HEK293T (cell line): Measurements from ENCODE around the gene SLC7A10.

Experiments used
- CTCF ChIA-PET: fragments of 350-600 bp; formaldehyde crosslinking; extraction: SDS; loops from one replicate; lab custom pipeline; 2021; ENCODE audit warnings: antibody characterized with exemption, inconsistent platforms; lab: Yijun Ruan, JAX
- POLR2A ChIA-PET: fragments of 350-600 bp; formaldehyde crosslinking; extraction: SDS; loops from one replicate; lab custom pipeline; 2020; ENCODE audit warnings: antibody characterized with exemption, inconsistent platforms; lab: Yijun Ruan, JAX
- DNase-seq: peaks from one replicate; pipeline ENCODE4 v3.0.0; 2012; ENCODE audit warnings: mixed read lengths; ENCODE audit errors: extremely low spot score
- ARNT ChIP-seq: fragments of 450-650 bp; IDR thresholded peaks from 2 replicates; pipeline ENCODE4 v1.6.1; 2017; ENCODE audit warnings: mild to moderate bottlenecking
- BHLHE40 ChIP-seq: fragments of 450-650 bp; IDR thresholded peaks from 2 replicates; pipeline ENCODE4 v1.6.1; 2016; ENCODE audit warnings: mild to moderate bottlenecking, moderate library complexity, borderline replicate concordance
- CTBP1 ChIP-seq: fragments of 450-650 bp; IDR thresholded peaks from 2 replicates; pipeline ENCODE4 v1.6.1; 2016; ENCODE audit warnings: borderline replicate concordance
- ELF4 ChIP-seq: fragments of 450-650 bp; IDR thresholded peaks from 2 replicates; pipeline ENCODE4 v1.6.1; 2017; ENCODE audit warnings: antibody characterized with exemption
- FOXA1 ChIP-seq: fragments of 450-650 bp; IDR thresholded peaks from 2 replicates; pipeline ENCODE4 v1.6.1; 2016; ENCODE audit warnings: mild to moderate bottlenecking
- FOXK2 ChIP-seq: fragments of 450-650 bp; IDR thresholded peaks from 2 replicates; pipeline ENCODE4 v1.6.1; 2016; ENCODE audit warnings: mild to moderate bottlenecking
- FOXM1 ChIP-seq: fragments of 450-650 bp; IDR thresholded peaks from 2 replicates; pipeline ENCODE4 v1.6.1; 2017; ENCODE audit warnings: mild to moderate bottlenecking, borderline replicate concordance
- HDGF ChIP-seq: fragments of 450-650 bp; IDR thresholded peaks from 2 replicates; pipeline ENCODE4 v1.6.1; 2017; ENCODE audit warnings: antibody characterized with exemption, borderline replicate concordance
- L3MBTL2 ChIP-seq: fragments of 450-650 bp; conservative IDR thresholded peaks from 2 replicates; pipeline ENCODE4 v1.6.1; 2016; ENCODE audit warnings: mild to moderate bottlenecking
- NFRKB ChIP-seq: fragments of 450-650 bp; IDR thresholded peaks from 2 replicates; pipeline ENCODE4 v1.6.1; 2016; ENCODE audit warnings: mild to moderate bottlenecking, moderate library complexity
- PKNOX1 ChIP-seq: fragments of 450-650 bp; IDR thresholded peaks from 2 replicates; pipeline ENCODE4 v1.6.1; 2016
- SP1 ChIP-seq: fragments of 450-650 bp; IDR thresholded peaks from 2 replicates; pipeline ENCODE4 v1.6.1; 2017
- SUZ12 ChIP-seq: fragments of 450-650 bp; IDR thresholded peaks from 2 replicates; pipeline ENCODE4 v1.6.1; 2016; ENCODE audit warnings: mild to moderate bottlenecking
- TARDBP ChIP-seq: fragments of 450-650 bp; IDR thresholded peaks from 2 replicates; pipeline ENCODE4 v1.6.1; 2016
- ZNF384 ChIP-seq: fragments of 450-650 bp; IDR thresholded peaks from 2 replicates; pipeline ENCODE4 v1.6.1; 2016

Gene SLC7A10

DNA sequence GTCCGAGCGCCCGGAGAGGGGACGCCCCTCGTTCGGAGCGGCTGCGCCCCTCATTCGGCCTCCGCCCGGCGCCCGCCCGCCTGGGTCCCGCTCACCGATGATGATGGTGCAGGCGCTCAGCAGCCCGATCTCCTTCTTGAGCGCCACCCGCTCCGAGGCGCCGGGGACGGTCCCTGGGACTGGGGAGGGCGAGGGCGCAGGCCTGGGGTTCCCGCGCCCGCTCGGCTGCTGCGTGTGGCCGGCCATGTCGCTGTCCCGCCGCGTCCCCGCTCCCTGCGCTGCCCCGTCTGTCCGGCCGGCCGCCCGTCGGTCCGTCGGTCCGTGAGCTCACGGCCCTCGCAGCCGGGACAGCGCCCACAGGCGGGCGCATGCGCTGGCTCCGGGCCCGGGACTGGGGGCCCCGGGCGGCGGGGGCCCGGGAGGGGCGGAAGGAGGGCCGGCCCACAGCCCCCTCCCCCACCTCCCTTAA, at the start of gene SLC7A10:
TSS of gene SLC7A10 (minus strand) at position 393 of the 469 bp plus-strand sequence. CDS start at position 246, 147 bp downstream.
- POLR2A ChIA-PET: no interaction called here

GRCh38 chr19:33274663-33275558, 49.3 kb upstream of the SLC7A10 start:
- no peak for DNase-seq
- TF ChIP-seq FOXM1 (no peak), HDGF (no peak), ARNT (no peak), SP1 (no peak), FOXA1 (no peak)
- POLR2A ChIA-PET: interaction anchor here (1.2 kb wide), 1 partner anchor 28 kb away, joined by 3 read pairs; the partner anchor contains the start of gene CEBPA
- CTCF ChIA-PET: no interaction called here

More for the DNA sequence above, at the start of gene SLC7A10:
- no peak for TF ChIP-seq FOXA1
- CTCF ChIA-PET: interaction anchor here (0.6 kb wide), 1 partner anchor 172 kb away, joined by 3 read pairs; no protein-coding TSS in a partner anchor
- DNase-seq: no peak

DNA sequence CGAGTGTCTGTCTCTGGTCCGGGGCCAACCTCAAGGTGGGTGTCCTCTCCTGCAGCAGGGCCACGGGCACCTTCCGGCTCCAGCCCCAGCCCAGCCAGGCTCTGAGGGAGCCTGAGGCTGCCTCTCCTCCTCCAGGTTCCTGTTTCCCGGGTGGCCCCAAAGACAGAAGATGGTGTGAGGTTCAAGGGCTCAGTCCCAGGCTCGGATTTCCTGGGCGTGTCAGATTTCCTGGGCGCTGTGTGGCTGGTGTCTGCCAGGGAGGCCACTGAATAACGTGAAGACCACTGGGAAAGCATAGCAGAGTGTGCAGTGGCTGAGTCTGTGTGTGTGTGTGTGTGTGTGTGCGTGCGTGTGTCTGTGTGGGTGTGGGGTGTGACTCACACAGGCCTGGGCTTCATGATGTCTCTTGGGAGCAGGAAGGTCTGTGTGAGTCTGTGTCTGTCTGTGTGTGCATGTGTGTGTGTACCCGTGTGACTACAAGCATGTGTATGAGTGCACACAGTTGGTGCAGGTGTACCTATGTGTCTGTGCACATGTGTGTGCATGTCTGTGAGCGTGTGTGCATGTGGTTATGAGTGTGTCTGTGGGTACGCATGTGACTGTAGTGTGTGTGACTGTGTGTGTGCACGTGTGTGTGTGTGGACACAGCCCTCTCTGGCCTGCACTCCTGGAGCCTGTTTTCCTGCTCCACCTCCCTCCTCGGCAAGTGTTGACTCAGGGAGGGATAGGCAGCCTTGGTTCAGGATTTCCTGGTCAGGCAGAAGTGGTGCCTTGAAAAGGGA, 48.4 kb upstream of the SLC7A10 start:
- TF ChIP-seq FOXA1: no peak
- no peak for TF ChIP-seq ZNF384
- no peak for TF ChIP-seq SUZ12
- no peak for TF ChIP-seq PKNOX1
- TF ChIP-seq TARDBP: no peak
- no peak for TF ChIP-seq FOXK2
- DNase-seq: no peak
- POLR2A ChIA-PET: interaction anchor here (1.2 kb wide), 1 partner anchor 29 kb away, joined by 3 read pairs; the partner anchor contains the start of gene CEBPA
- CTCF ChIA-PET: no interaction called here

- CTCF ChIA-PET: no interaction called here
- POLR2A ChIA-PET: no interaction called here
- DNase-seq: no peak
- TF ChIP-seq BHLHE40 (no peak), SP1 (no peak), NFRKB (no peak), PKNOX1 (no peak), ELF4 (no peak), SUZ12 (no peak), FOXA1 (no peak)
Measured at GRCh38 chr19:33273065-33273736, 47.6 kb upstream of the SLC7A10 start.

DNA sequence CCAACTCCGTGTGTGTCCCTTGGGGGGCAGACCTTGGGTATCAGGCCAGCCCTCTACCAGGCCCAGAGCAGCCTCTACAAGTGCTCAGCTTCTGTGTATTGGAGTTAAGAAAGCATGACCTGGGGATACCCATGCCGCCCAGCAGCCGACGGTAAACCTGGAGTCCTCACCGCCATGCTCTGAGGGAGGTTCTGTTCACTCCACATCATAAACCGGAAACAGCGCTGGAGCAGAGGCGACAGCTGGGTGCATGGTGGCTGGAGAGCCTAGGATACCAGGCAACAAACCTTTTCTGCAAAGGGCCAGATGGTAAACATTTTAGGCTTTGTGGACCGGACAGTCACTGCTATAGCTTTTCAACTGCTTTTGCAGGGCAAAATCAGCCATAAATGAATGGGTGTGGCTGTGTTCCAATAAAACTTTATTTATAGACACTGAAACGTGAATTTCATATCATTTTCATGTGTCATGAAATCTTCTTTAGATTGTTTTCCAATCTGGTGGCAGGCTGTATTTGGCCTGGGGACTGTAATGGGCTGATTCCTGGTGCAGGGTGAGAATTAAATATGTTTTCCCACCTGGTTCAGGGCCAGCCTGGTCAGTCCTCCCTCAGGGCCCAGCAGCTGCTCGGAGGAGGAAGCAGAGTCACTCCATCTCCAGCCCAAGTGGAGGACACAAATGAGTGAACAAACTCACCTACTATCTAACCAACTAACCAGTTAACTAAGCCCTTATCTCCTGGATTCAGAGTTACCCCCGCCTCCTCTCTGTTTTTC, 45.8 kb upstream of the SLC7A10 start:
- no peak for DNase-seq
- ChIA-PET POLR2A (no interaction called here), CTCF (interaction anchor here (0.6 kb wide), 1 partner anchor 133 kb away, joined by 3 read pairs; no protein-coding TSS in a partner anchor)
- no peak for TF ChIP-seq SUZ12
- TF ChIP-seq CTBP1: no peak
- TF ChIP-seq ZNF384: no peak

DNA sequence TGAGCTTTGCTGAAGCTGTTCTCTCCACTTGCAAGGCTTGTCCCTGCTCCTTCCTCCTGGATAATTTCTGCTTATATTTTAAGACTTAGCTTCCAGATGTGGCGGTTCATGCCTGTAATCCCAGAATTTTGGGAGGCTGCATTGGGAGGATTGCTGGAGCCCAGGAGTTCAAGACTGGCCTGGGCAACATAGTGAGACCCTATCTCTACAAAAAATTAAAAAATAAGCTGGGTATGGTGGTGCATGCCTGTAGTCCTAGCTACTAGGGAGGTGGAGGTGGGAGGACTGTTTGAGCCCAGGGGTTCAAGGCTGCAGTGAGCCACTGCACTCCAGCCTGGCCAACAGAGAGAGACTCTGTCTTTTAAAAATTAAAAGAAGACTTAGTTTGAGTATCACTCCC, 45.1 kb upstream of the SLC7A10 start:
- no peak for DNase-seq
- CTCF ChIA-PET: interaction anchor here (0.6 kb wide), 1 partner anchor 133 kb away, joined by 3 read pairs; no protein-coding TSS in a partner anchor
- no peak for TF ChIP-seq FOXM1
- no peak for TF ChIP-seq ARNT
- TF ChIP-seq SP1: no peak
- no peak for TF ChIP-seq CTBP1
- TF ChIP-seq HDGF: no peak
- TF ChIP-seq NFRKB: no peak
- no peak for TF ChIP-seq BHLHE40
- no peak for TF ChIP-seq FOXA1
- no peak for TF ChIP-seq L3MBTL2
- TF ChIP-seq FOXK2: no peak
- no peak for TF ChIP-seq PKNOX1
- POLR2A ChIA-PET: interaction anchor here (0.6 kb wide), 1 partner anchor 71 kb away, joined by 4 read pairs; no protein-coding TSS in a partner anchor
